Tibial artery (tissue), 4 donors: ENCODE data around the gene USP34.

Source experiments
- DNase-seq, 2 donors: peaks; one replicate each; pipeline ENCODE4 v3.0.0-alpha.2; 2019
- H3K27ac ChIP-seq, 2 donors: fragments of 200-600 bp; sonication (generic) in 1 of 2; 1 replicate in 1 of 2; 2 replicates in 1 of 2; pipeline ENCODE4 v1.5.1; 2018 to 2019; ENCODE audit warnings: mild to moderate bottlenecking in 1 of 2
- H3K27me3 ChIP-seq, 2 donors: fragments of 200-600 bp; sonication (generic) in 1 of 2; one replicate each; pipeline versions ENCODE4 v1.5.1 to v1.6.0; 2016 to 2019
- H3K36me3 ChIP-seq, 3 donors: fragments of 200-600 bp; sonication (generic) in 2 of 3; one replicate each; pipeline ENCODE4 v1.5.1; 2016 to 2019; ENCODE audit warnings: mild to moderate bottlenecking in 2 of 3
- H3K4me1 ChIP-seq, 4 donors: fragments of 200-600 bp; sonication (generic) in 2 of 4; 1 replicate in 3 of 4; 2 replicates in 1 of 4; pipeline ENCODE4 v1.5.1; 2016 to 2019
- H3K4me3 ChIP-seq, 2 donors: fragments of 200-600 bp; sonication (generic) in 1 of 2; 1 replicate in 1 of 2; 2 replicates in 1 of 2; pipeline ENCODE4 v1.5.1; 2018 to 2019; ENCODE audit warnings: mild to moderate bottlenecking in 2 of 2
- H3K9me3 ChIP-seq, 3 donors: fragments of 200-600 bp; sonication (generic) in 1 of 3; one replicate each; pipeline ENCODE4 v1.5.1; 2016 to 2019
- CTCF ChIP-seq, 2 experiments: fragments of 200-600 bp in 1 of 2; fragments of 450-650 bp in 1 of 2; IDR thresholded peaks; one replicate each; pipeline ENCODE4 v1.5.1; 2017 to 2019; ENCODE audit warnings: antibody characterized with exemption in 2 of 2, mild to moderate bottlenecking in 1 of 2, moderate library complexity in 1 of 2
- intact Hi-C: fragments of 100-400 bp; cut with DNase I; formaldehyde crosslinking; loops from one replicate; pipeline ENCODE4 v1.15.0; 2023; ENCODE audit warnings: low total_unique reads

USP34 gene

GRCh38 chr2:61443342-61444041 is 27.4 kb downstream of the USP34 start:
- Histone ChIP-seq H3K36me3 (no peaks in the 10 kb centered on the region), H3K4me3 (no peak overlapping the region), H3K4me1 (peaks cover 0 to 40% (median 11%) of the 10 kb centered on the region in 4 donors), H3K9me3 (no peaks in the 10 kb centered on the region), H3K27me3 (no peaks in the 10 kb centered on the region), H3K27ac (no peak overlapping the region)
- intact Hi-C loops, result no loop called here
- DNase-seq, result no peak
- TF ChIP-seq CTCF (IDR thresholded peaks at IDR 0.05), result no peak

GRCh38 chr2:61439241-61440002 is 31.5 kb downstream of the USP34 start:
- TF ChIP-seq CTCF (IDR thresholded peaks at IDR 0.05), result no peak
- Histone ChIP-seq H3K27me3 (no peaks in the 10 kb centered on the region), H3K4me3 (no peak overlapping the region), H3K36me3 (no peaks in the 10 kb centered on the region), H3K4me1 (peaks cover 0 to 48% (median 12%) of the 10 kb centered on the region in 4 donors), H3K27ac (no peak overlapping the region), H3K9me3 (no peaks in the 10 kb centered on the region)
- DNase-seq, result no peak
- intact Hi-C loops, result no loop called here

- TF ChIP-seq CTCF (IDR thresholded peaks at IDR 0.05), result no peak
- H3K27me3 ChIP-seq, result no peaks in the 10 kb centered on the region
- H3K27ac ChIP-seq, result no peak overlapping the region
- H3K9me3 ChIP-seq, result no peaks in the 10 kb centered on the region
- intact Hi-C loops, result no loop called here
- DNase-seq, result no peak
- peaks cover 0 to 55% (median 17%) of the 10 kb centered on the region in 4 donors for H3K4me1 ChIP-seq
- H3K4me3 ChIP-seq, result no peak overlapping the region
- H3K36me3 ChIP-seq, result no peaks in the 10 kb centered on the region
Observed at GRCh38 chr2:61438670-61439069, 32.2 kb downstream of the USP34 start.

GRCh38 chr2:61437170-61437569 is 33.7 kb downstream of the USP34 start:
- Histone ChIP-seq H3K4me1 (peaks cover 0 to 64% (median 23%) of the 10 kb centered on the region in 4 donors), H3K4me3 (no peak overlapping the region), H3K36me3 (no peaks in the 10 kb centered on the region)

GRCh38 chr2:61436092-61436491 is 34.8 kb downstream of the USP34 start:
- no peak for TF ChIP-seq CTCF (IDR thresholded peaks at IDR 0.05)
- Histone ChIP-seq H3K4me3 (no peak overlapping the region), H3K27me3 (no peaks in the 10 kb centered on the region), H3K27ac (no peak overlapping the region), H3K9me3 (no peaks in the 10 kb centered on the region), H3K36me3 (no peaks in the 10 kb centered on the region), H3K4me1 (peaks cover 0 to 53% (median 25%) of the 10 kb centered on the region in 4 donors)
- no peak for DNase-seq
- intact Hi-C loops, result no loop called here

More at GRCh38 chr2:61437170-61437569, 33.7 kb downstream of the USP34 start:
- no peaks in the 10 kb centered on the region for H3K9me3 ChIP-seq
- H3K27me3 ChIP-seq, result no peaks in the 10 kb centered on the region
- no peak for DNase-seq
- TF ChIP-seq CTCF (IDR thresholded peaks at IDR 0.05), result no peak
- intact Hi-C loops, result no loop called here
- no peak overlapping the region for H3K27ac ChIP-seq
